Sigmoid colon (tissue), 4 donors: ENCODE measurements around the gene CACNA1D.

Source experiments
- CTCF ChIP-seq, 4 experiments: fragments of 450-650 bp in 3 of 4; fragments of 200-600 bp in 1 of 4; IDR thresholded peaks; one replicate each; pipeline ENCODE4 v1.5.1; 2016 to 2019; ENCODE audit warnings: antibody characterized with exemption in 4 of 4, mild to moderate bottlenecking in 3 of 4, moderate library complexity in 2 of 4
- EP300 ChIP-seq, 4 donors: sonication (generic); formaldehyde crosslinking; IDR thresholded peaks; one replicate each; pipeline ENCODE4 v1.6.1; 2017; ENCODE audit warnings: antibody characterized with exemption in 4 of 4
- POLR2A ChIP-seq, 2 donors: fragments of 450-650 bp; IDR thresholded peaks; one replicate each; pipeline ENCODE4 v1.6.1; 2016; ENCODE audit warnings: antibody characterized with exemption in 2 of 2, mild to moderate bottlenecking in 2 of 2, moderate library complexity in 2 of 2
- POLR2AphosphoS5 ChIP-seq, 4 donors: sonication (generic); formaldehyde crosslinking; IDR thresholded peaks; one replicate each; pipeline ENCODE4 v1.6.1; 2017; ENCODE audit warnings: antibody characterized with exemption in 4 of 4

- TF ChIP-seq CTCF (IDR thresholded peaks at IDR 0.05) (no peak), POLR2AphosphoS5 (IDR thresholded peaks at IDR 0.05) (no peak), POLR2A (IDR thresholded peaks at IDR 0.05) (no peak), EP300 (IDR thresholded peaks at IDR 0.05) (no peak)
Measured at GRCh38 chr3:53729159-53729558, 234.7 kb downstream of the CACNA1D start.
